ENCODE measurements around the gene NCKAP5.

Gene NCKAP5

GRCh38 chr2:132845339-132845738, 722.9 kb downstream of the NCKAP5 start:
- Mint-ChIP-seq H3K4me1 (no peaks in the 10 kb centered on the region), H3K27ac (no peak overlapping the region), H3K27me3 (ENCODE audit: low read depth) (no peaks in the 10 kb centered on the region), H3K4me3 (no peak overlapping the region), H3K36me3 (ENCODE audit: low read depth) (no peaks in the 10 kb centered on the region), H3K9me3 (no peaks in the 10 kb centered on the region)
- no peak for TF ChIP-seq CTCF (IDR thresholded peaks at IDR 0.05; ENCODE audit: unreplicated experiment in 3 of 3)

GRCh38 chr2:132844585-132844984, 723.7 kb downstream of the NCKAP5 start:
- no peaks in the 10 kb centered on the region for H3K4me1 Mint-ChIP-seq
- no peak for TF ChIP-seq CTCF (IDR thresholded peaks at IDR 0.05; ENCODE audit: unreplicated experiment in 3 of 3)
- H3K9me3 Mint-ChIP-seq: no peaks in the 10 kb centered on the region
- H3K27ac Mint-ChIP-seq: no peak overlapping the region
- no peak overlapping the region for H3K4me3 Mint-ChIP-seq
- H3K36me3 Mint-ChIP-seq (ENCODE audit: low read depth): no peaks in the 10 kb centered on the region
- H3K27me3 Mint-ChIP-seq (ENCODE audit: low read depth): no peaks in the 10 kb centered on the region

- TF ChIP-seq CTCF (IDR thresholded peaks at IDR 0.05; ENCODE audit: unreplicated experiment in 3 of 3): no peak
- Mint-ChIP-seq H3K27me3 (ENCODE audit: low read depth) (no peaks in the 10 kb centered on the region), H3K36me3 (ENCODE audit: low read depth) (peaks cover 13% of the 10 kb centered on the region), H3K27ac (no peak overlapping the region), H3K4me1 (no peaks in the 10 kb centered on the region), H3K4me3 (no peak overlapping the region), H3K9me3 (peaks cover 25% of the 10 kb centered on the region)
Observed at GRCh38 chr2:132837769-132838168, 730.5 kb downstream of the NCKAP5 start.

- Mint-ChIP-seq H3K27ac (no peak overlapping the region), H3K27me3 (ENCODE audit: low read depth) (no peaks in the 10 kb centered on the region), H3K9me3 (peaks cover 15% of the 10 kb centered on the region), H3K36me3 (ENCODE audit: low read depth) (peaks cover 10% of the 10 kb centered on the region), H3K4me1 (no peaks in the 10 kb centered on the region), H3K4me3 (no peak overlapping the region)
- TF ChIP-seq CTCF (IDR thresholded peaks at IDR 0.05; ENCODE audit: unreplicated experiment in 3 of 3): no peak
Observed at GRCh38 chr2:132830321-132830827, 737.9 kb downstream of the NCKAP5 start.

- H3K36me3 Mint-ChIP-seq (ENCODE audit: low read depth): peaks cover 6% of the 10 kb centered on the region
- no peaks in the 10 kb centered on the region for H3K4me1 Mint-ChIP-seq
- H3K27me3 Mint-ChIP-seq (ENCODE audit: low read depth): no peaks in the 10 kb centered on the region
- H3K4me3 Mint-ChIP-seq: no peak overlapping the region
- TF ChIP-seq CTCF (IDR thresholded peaks at IDR 0.05; ENCODE audit: unreplicated experiment in 3 of 3): no peak
- no peaks in the 10 kb centered on the region for H3K9me3 Mint-ChIP-seq
- no peak overlapping the region for H3K27ac Mint-ChIP-seq
Observed at GRCh38 chr2:132825601-132826000, 742.7 kb downstream of the NCKAP5 start.

GRCh38 chr2:132824716-132825115, 743.5 kb downstream of the NCKAP5 start:
- Mint-ChIP-seq H3K4me1 (no peaks in the 10 kb centered on the region), H3K27me3 (ENCODE audit: low read depth) (no peaks in the 10 kb centered on the region), H3K9me3 (no peaks in the 10 kb centered on the region), H3K4me3 (no peak overlapping the region), H3K27ac (no peak overlapping the region), H3K36me3 (ENCODE audit: low read depth) (peaks cover 6% of the 10 kb centered on the region)
- no peak for TF ChIP-seq CTCF (IDR thresholded peaks at IDR 0.05; ENCODE audit: unreplicated experiment in 3 of 3)

All from nephron (organoid).